ENCODE results near the gene AOC2. TPM values are rescaled to one million over a fixed set of nuclear protein-coding genes. Genes with fewer than 3 reads are reported as not detected.

The AOC2 gene
- total and polyA plus RNA-seq, 10 of the 15 experiments (the other 5 are each of a cell fraction or from before 2014, with no cell fraction given) = 0.08 to 1.9 (median 0.62) TPM

- TF ChIP-seq BMI1 (IDR thresholded peaks at IDR 0.05; ENCODE audit: borderline replicate concordance) = no peak
- peak; percentile 68 to 88 (median 74) for TF ChIP-seq CTCF (IDR thresholded peaks at IDR 0.05 in 2 of 3, conservative IDR thresholded peaks at IDR 0.05 in 1 of 3; ENCODE audit: control insufficient read depth in 2 of 3, extremely low read depth in 1 of 3, insufficient read depth in 1 of 3, low read depth in 3 of 3, low read length in 3 of 3)
- TF ChIP-seq RAD21 (IDR thresholded peaks at IDR 0.05; ENCODE audit: insufficient read depth, low read depth, low read length) = peak; percentile 31; the same call in 1 of the 2 replicates
- TF ChIP-seq ATF7 (IDR thresholded peaks at IDR 0.05; ENCODE audit: low read depth) = 0 out of 2 replicates have a peak, but pooled peaks have one; percentile 12
Measured at GRCh38 chr17:42819939-42820535, 24.3 kb upstream of the AOC2 start (continued).

- Histone ChIP-seq H3K9me3 (replicated peaks; ENCODE audit: control insufficient read depth, insufficient read depth, low read length) (no peaks in the 10 kb centered on the region), H3K27ac (ENCODE audit: control insufficient read depth, insufficient read depth) (no peak overlapping the region), H3K27me3 (replicated peaks in 1 of 2; ENCODE audit: control insufficient read depth in 2 of 2, insufficient read depth in 2 of 2, low read length in 1 of 2) (no peaks in the 10 kb centered on the region), H4K20me1 (ENCODE audit: control insufficient read depth, insufficient read depth) (no peaks in the 10 kb centered on the region), H3K9ac (ENCODE audit: control insufficient read depth, insufficient read depth, low read length) (no peak overlapping the region), H3K36me3 (ENCODE audit: control insufficient read depth in 2 of 2, insufficient read depth in 2 of 2, low read length in 1 of 2) (peaks cover 6 to 18% of the 10 kb centered on the region in 2 experiments), H3K79me2 (ENCODE audit: control insufficient read depth, insufficient read depth, low read length) (peaks cover 20% of the 10 kb centered on the region), H3K4me2 (ENCODE audit: control insufficient read depth, insufficient read depth) (no peak overlapping the region), H2AFZ (ENCODE audit: control insufficient read depth, low read depth, low read length) (no peak overlapping the region), H3K4me3 (no peak overlapping the region), H3K4me1 (ENCODE audit: control insufficient read depth, insufficient read depth, low read length) (peaks cover 6% of the 10 kb centered on the region; the same call in 1 of the 2 replicates)
- intact Hi-C loops (cut with micrococcal nuclease; ENCODE audit: unreplicated experiment) = no loop called here
- no peak for FAIRE-seq
- in situ Hi-C loops (cut with MboI) = no loop called here
- DNase-seq (ENCODE audit: low read depth, low spot score) = no peak
- WGBS (ENCODE audit: insufficient coverage, insufficient replicate concordance, low lambda C conversion rate, missing lambda C conversion rate) = 97% methylated on average over 7 of the region's 7 CpGs
- ChIA-PET POLR2A (no interaction called here), CTCF (interaction anchor here (1.2 to 6.1 kb wide), 16 partner anchors 9 to 258 kb away, joined by 3 to 81 read pairs (median 7); partner anchors contain the start of genes COA3, PSMC3IP, PSME3 and PTGES3L), SMC1A (ENCODE audit: uncharacterized antibody, unreplicated experiment) (interaction anchor here (1.0 to 1.9 kb wide), 5 partner anchors 23 to 243 kb away, joined by 3 to 5 read pairs (median 4); partner anchors contain the start of genes CNTD1, COA3, RPL27 and VPS25), RAD21 (ENCODE audit: unreplicated experiment) (interaction anchor here (1.1 to 1.6 kb wide), 3 partner anchors 58 to 177 kb away, joined by 4 to 6 read pairs (median 4); partner anchors contain the start of gene RPL27)
- no peak for ATAC-seq
- TSS peak; percentile 33 for BruUV-seq (replicated peaks)
- no peak for TF ChIP-seq BRCA1 (IDR thresholded peaks at IDR 0.05; ENCODE audit: low read depth, low read length)
- TF ChIP-seq ZBTB33 (IDR thresholded peaks at IDR 0.05) = no peak
- TF ChIP-seq PBX3 (IDR thresholded peaks at IDR 0.05; ENCODE audit: insufficient replicate concordance, low read depth, low read length) = no peak
- no peak for TF ChIP-seq CBFB (IDR thresholded peaks at IDR 0.05; ENCODE audit: low read depth)
- no peak for TF ChIP-seq ZNF217 (IDR thresholded peaks at IDR 0.05)
- TF ChIP-seq REST (IDR thresholded peaks at IDR 0.05; ENCODE audit: low read depth, low read length) = no peak
- no peak for TF ChIP-seq RUNX3 (IDR thresholded peaks at IDR 0.05; ENCODE audit: low read length)
- TF ChIP-seq SMC3 (IDR thresholded peaks at IDR 0.05; ENCODE audit: borderline replicate concordance, low read length) = no peak
- TF ChIP-seq SMARCA5 (IDR thresholded peaks at IDR 0.05) = no peak
Measured at GRCh38 chr17:42821176-42821575, 23.2 kb upstream of the AOC2 start.

Measured in GM12878 (cell line).